ENCODE measurements around the gene STRIP1. TPM values are rescaled to one million over a fixed set of nuclear protein-coding genes. Genes with fewer than 3 reads are reported as not detected.
A peak's percentile ranks its signal among the peaks of the same experiment; 100 is the strongest.

STRIP1 gene
- total RNA-seq, 1 donor from 2014 or later = 18.1 TPM

GRCh38 chr1:109989506-109990301 lies 44.7 kb upstream of the STRIP1 start:
- H3K27me3 ChIP-seq (ENCODE audit: low read depth) = no peaks in the 10 kb centered on the region
- peaks cover 96% of the 10 kb centered on the region for H3K4me1 ChIP-seq
- TF ChIP-seq, protein P1, sequence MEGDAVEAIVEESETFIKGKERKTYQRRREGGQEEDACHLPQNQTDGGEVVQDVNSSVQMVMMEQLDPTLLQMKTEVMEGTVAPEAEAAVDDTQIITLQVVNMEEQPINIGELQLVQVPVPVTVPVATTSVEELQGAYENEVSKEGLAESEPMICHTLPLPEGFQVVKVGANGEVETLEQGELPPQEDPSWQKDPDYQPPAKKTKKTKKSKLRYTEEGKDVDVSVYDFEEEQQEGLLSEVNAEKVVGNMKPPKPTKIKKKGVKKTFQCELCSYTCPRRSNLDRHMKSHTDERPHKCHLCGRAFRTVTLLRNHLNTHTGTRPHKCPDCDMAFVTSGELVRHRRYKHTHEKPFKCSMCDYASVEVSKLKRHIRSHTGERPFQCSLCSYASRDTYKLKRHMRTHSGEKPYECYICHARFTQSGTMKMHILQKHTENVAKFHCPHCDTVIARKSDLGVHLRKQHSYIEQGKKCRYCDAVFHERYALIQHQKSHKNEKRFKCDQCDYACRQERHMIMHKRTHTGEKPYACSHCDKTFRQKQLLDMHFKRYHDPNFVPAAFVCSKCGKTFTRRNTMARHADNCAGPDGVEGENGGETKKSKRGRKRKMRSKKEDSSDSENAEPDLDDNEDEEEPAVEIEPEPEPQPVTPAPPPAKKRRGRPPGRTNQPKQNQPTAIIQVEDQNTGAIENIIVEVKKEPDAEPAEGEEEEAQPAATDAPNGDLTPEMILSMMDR (IDR thresholded peaks at IDR 0.05; ENCODE audit: borderline replicate concordance) = no peak
- no peaks in the 10 kb centered on the region for H3K9me3 ChIP-seq (replicated peaks)
- H3K36me3 ChIP-seq = no peaks in the 10 kb centered on the region
- H3K27ac ChIP-seq (replicated peaks) = peak overlapping the region; percentile 38
- no peak overlapping the region for H3K4me3 ChIP-seq
- DNase-seq = no peak
- intact Hi-C loops (cut with micrococcal nuclease) = loop anchor here (10.0 kb wide), 1 partner anchor 445 kb away; the partner anchor contains the start of gene GNAI3

- H3K27ac ChIP-seq (replicated peaks) = peak overlapping the region; percentile 38
- DNase-seq = no peak
- TF ChIP-seq, protein P1 (IDR thresholded peaks at IDR 0.05; ENCODE audit: borderline replicate concordance) = no peak
- intact Hi-C loops (cut with micrococcal nuclease) = no loop called here
- no peak overlapping the region for H3K4me3 ChIP-seq
- no peaks in the 10 kb centered on the region for H3K27me3 ChIP-seq (ENCODE audit: low read depth)
- no peaks in the 10 kb centered on the region for H3K36me3 ChIP-seq
- no peaks in the 10 kb centered on the region for H3K9me3 ChIP-seq (replicated peaks)
- H3K4me1 ChIP-seq = peaks cover 96% of the 10 kb centered on the region
Measured at GRCh38 chr1:109990302-109990653, 44.1 kb upstream of the STRIP1 start.

GRCh38 chr1:109991400-109991925 lies 43.0 kb upstream of the STRIP1 start:
- H3K4me3 ChIP-seq = no peak overlapping the region
- TF ChIP-seq, protein P1 (IDR thresholded peaks at IDR 0.05; ENCODE audit: borderline replicate concordance) = no peak
- no peak for DNase-seq
- intact Hi-C loops (cut with micrococcal nuclease) = no loop called here
- no peaks in the 10 kb centered on the region for H3K9me3 ChIP-seq (replicated peaks)
- peaks cover 6% of the 10 kb centered on the region for H3K36me3 ChIP-seq
- H3K4me1 ChIP-seq = peaks cover 93% of the 10 kb centered on the region
- no peak overlapping the region for H3K27ac ChIP-seq (replicated peaks)
- no peaks in the 10 kb centered on the region for H3K27me3 ChIP-seq (ENCODE audit: low read depth)

GRCh38 chr1:109993885-109994284 lies 40.5 kb upstream of the STRIP1 start:
- Histone ChIP-seq H3K4me1 (peaks cover 90% of the 10 kb centered on the region), H3K27me3 (ENCODE audit: low read depth) (no peaks in the 10 kb centered on the region), H3K4me3 (no peak overlapping the region), H3K27ac (replicated peaks) (no peak overlapping the region), H3K36me3 (peaks cover 6% of the 10 kb centered on the region), H3K9me3 (replicated peaks) (no peaks in the 10 kb centered on the region)
- intact Hi-C loops (cut with micrococcal nuclease) = no loop called here
- DNase-seq = no peak
- TF ChIP-seq, protein P1 (IDR thresholded peaks at IDR 0.05; ENCODE audit: borderline replicate concordance) = no peak

- Histone ChIP-seq H3K9me3 (replicated peaks) (no peaks in the 10 kb centered on the region), H3K36me3 (peaks cover 6% of the 10 kb centered on the region), H3K4me1 (peaks cover 89% of the 10 kb centered on the region), H3K27me3 (ENCODE audit: low read depth) (no peaks in the 10 kb centered on the region), H3K27ac (replicated peaks) (no peak overlapping the region), H3K4me3 (no peak overlapping the region)
- intact Hi-C loops (cut with micrococcal nuclease) = no loop called here
- TF ChIP-seq, protein P1 (IDR thresholded peaks at IDR 0.05; ENCODE audit: borderline replicate concordance) = no peak
- no peak for DNase-seq
Measured at GRCh38 chr1:109994654-109995053, 39.8 kb upstream of the STRIP1 start.
